ENCODE results near the gene OR2AE1. TPM values are rescaled to one million over a fixed set of nuclear protein-coding genes. Genes with fewer than 3 reads are reported as not detected.

Gene OR2AE1
- total RNA-seq, 2 donors from 2014 or later: 0.24 TPM; not detected in 1

DNA sequence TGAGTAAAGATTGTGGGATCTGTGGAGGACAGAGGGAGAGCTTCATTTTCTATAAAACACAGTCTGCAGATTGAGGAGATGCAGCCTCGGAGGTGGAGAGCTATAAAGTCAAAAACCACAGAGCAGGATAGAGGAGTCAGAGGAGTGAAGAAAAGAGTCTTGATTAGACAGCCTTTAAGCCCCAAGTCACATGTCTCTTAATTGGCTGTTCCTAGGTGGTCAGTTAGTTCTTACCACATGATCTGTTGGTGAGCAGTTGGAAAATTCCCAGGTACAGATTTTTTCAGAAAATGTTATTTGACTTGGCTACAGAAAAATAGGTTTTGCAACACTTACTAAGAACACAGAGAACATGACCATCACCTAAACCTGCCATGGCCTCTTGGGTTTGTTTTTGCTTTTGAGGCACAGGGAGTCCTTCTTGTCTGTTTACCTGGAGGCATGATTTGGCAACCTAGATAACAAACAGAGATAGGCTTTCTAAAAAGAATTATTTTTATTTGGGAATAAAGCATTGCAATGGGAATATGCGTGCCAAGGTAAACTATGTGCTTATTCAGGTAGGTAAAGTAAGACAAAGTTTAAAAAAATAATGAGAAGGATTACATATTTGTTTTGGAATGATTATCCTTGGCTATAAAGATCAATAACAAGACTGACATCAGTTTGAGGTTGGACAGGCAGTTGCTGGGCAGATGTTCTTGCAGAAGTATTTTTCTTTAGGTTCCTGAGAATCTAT is 49.6 kb downstream of the OR2AE1 start:
- DNase-seq (no peak), ATAC-seq (peak; percentile 45 to 72)
- intact Hi-C loops (cut with DNase I): no loop called here

Other genes starting within 250 kb of the OR2AE1 start
- under 1 TPM; 0.16 to 0.44 TPM for gene CYP3A5, start 197.0 kb downstream of the OR2AE1 start, total RNA-seq
- gene CYP3A7, start 141.8 kb downstream of the OR2AE1 start, total RNA-seq: not detected
- under 1 TPM; 0.32 to 0.34 TPM for gene CYP3A4, start 92.8 kb downstream of the OR2AE1 start, total RNA-seq
- gene CYP3A43, start 49.0 kb downstream of the OR2AE1 start, total RNA-seq: under 1 TPM in 1 of 2 donors, not detected in 1; 0.16 TPM
- 10 to 100 TPM in 1 of 2 donors, 1 to 10 TPM in 1; 9.6 to 11.1 TPM for gene TRIM4, start 42.5 kb upstream of the OR2AE1 start, total RNA-seq
- under 1 TPM; 0.37 to 0.59 TPM for gene GJC3, start 52.6 kb upstream of the OR2AE1 start, total RNA-seq
- gene AZGP1, start 99.0 kb upstream of the OR2AE1 start, total RNA-seq: 10 to 100 TPM; 36.2 to 91.1 TPM
- gene ZKSCAN1, start 138.6 kb upstream of the OR2AE1 start, total RNA-seq: 10 to 100 TPM; 36.7 to 47.0 TPM
- gene ZSCAN21, start 172.7 kb upstream of the OR2AE1 start, total RNA-seq: 1 to 10 TPM; 8.4 to 9.1 TPM
- gene ZNF3, start 204.7 kb upstream of the OR2AE1 start, total RNA-seq: 10 to 100 TPM; 14.6 to 17.3 TPM
- gene COPS6, start 211.9 kb upstream of the OR2AE1 start, total RNA-seq: 100 to 1,000 TPM in 1 of 2 donors, 10 to 100 TPM in 1; 90.0 to 109 TPM
- gene MCM7, start 224.4 kb upstream of the OR2AE1 start, total RNA-seq: 10 to 100 TPM; 17.7 to 31.7 TPM
- 10 to 100 TPM; 11.1 to 13.2 TPM for gene AP4M1, start 224.6 kb upstream of the OR2AE1 start, total RNA-seq
- 10 to 100 TPM; 29.1 to 30.6 TPM for gene TAF6, start 242.3 kb upstream of the OR2AE1 start, total RNA-seq
- 10 to 100 TPM in 1 of 2 donors, 1 to 10 TPM in 1; 9.0 to 13.3 TPM for gene CNPY4, start 242.6 kb upstream of the OR2AE1 start, total RNA-seq
- 1 to 10 TPM; 2.7 TPM for gene MBLAC1, start 249.9 kb upstream of the OR2AE1 start, total RNA-seq

All from left cardiac atrium (tissue), 4 donors.